ENCODE results near the gene ETNK2.

Gene ETNK2, protein sequence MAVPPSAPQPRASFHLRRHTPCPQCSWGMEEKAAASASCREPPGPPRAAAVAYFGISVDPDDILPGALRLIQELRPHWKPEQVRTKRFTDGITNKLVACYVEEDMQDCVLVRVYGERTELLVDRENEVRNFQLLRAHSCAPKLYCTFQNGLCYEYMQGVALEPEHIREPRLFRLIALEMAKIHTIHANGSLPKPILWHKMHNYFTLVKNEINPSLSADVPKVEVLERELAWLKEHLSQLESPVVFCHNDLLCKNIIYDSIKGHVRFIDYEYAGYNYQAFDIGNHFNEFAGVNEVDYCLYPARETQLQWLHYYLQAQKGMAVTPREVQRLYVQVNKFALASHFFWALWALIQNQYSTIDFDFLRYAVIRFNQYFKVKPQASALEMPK
- 4.9 to 14.0 reads per million in 2 donors for total RNA-seq

GRCh38 chr1:204151552-204152309 lies at the start of gene ETNK2:
Gene ETNK2, minus strand, starts transcription at chr1:204152044. Its CDS starts 192 bp downstream, at chr1:204151852.
- DNase-seq, result peak; percentile 17 to 67 (median 37)

DNA sequence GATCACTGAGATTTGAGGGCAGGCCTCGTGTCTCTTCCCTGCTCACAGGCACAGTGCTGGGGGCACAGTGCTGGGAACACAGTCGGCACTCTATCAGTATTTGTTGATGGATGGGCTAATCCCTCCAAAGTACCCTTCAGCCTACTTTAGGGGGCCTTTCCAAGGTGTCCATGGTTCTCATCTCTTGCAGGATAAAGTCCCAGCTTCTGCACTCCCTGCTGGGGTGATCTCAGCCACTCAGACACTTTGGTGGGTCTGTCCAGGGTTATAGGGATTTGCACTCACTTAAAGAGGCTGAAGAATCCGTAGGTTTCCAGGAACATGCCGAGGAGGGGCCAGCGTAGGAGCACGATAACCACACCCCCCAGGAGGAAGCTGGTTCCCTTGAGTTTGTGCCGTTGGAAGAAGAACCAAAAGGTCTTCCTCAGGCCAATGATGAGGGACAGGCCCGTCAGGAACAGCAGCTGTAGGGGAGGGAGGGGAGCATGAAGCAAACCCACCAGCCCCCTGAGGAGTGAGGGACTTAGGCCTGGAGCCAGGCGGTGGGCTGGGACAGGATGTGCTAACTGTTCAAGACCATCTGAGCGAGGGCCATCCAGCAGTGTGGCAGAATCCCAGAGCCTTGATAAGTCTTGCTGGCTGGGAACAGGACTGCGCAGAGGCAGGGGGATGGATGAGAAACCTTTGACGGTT lies 49.6 kb upstream of the ETNK2 start:
- no peak for DNase-seq

DNA sequence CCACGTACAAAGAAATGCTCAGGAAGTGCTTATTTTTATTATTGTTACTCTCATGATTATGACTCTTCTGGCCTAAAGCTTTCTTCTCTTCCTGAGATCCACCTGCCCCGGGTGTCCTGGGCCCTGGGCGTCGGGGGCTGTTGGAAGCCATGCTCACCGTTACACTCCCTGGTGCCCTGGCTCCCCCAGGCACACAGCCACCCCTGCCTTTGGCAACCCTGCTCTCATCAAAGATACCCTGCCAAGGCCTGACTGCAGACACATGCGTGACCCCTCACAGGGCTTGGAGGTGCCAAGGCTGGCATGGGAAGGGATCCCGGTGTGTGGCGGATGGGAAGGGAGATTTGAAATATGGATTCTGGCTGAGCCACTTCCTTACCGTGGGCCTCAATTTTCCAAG lies 47.7 kb upstream of the ETNK2 start:
- DNase-seq, result no peak

DNA sequence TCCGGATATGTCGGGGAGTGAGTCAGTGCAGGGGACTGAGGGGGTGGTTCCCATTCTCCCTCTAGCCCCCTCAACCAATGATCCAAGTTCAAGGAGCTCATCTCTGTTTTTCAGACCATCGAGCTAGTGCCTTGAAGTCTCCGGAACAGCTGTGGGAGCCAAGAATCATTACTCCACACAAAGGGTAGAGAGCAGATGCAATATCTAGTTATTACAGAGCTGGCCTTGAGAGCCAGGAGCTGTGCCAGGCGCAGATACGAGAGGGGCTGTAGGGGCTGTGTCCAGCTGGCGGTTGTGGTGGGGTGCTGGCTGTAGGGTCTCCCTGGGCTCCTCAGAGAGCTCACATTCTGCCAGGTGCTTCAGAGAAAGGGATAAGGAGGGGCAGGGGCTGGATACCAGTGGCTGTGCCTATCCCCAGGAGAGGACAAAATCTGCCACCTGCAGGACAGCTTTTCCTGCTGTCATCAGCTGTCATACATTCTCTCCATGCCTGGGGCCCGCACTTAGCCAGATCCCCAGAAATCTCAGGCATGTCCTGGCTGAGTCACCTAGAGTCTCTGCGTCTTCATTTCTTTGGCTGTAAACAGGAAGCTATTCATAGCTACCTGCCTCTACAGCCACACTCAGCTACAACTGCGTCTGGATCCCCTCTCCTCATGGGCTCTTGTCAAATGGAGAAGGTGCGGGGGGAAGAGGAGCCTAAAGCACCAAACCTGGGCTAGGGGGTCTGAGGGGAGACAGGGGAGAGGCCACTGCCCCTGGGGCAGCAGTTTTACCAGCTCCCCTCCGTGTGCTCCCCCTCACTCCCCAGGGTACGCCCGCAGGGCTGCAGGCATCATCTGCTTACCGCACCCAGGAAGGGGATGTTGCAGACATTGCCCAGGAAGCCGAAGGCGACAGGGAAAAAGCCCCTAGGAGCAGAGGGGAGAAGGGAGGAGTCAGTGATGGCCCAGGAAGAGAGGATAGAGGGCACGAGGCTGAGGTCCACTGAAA lies 46.8 kb upstream of the ETNK2 start:
- DNase-seq, result no peak

DNA sequence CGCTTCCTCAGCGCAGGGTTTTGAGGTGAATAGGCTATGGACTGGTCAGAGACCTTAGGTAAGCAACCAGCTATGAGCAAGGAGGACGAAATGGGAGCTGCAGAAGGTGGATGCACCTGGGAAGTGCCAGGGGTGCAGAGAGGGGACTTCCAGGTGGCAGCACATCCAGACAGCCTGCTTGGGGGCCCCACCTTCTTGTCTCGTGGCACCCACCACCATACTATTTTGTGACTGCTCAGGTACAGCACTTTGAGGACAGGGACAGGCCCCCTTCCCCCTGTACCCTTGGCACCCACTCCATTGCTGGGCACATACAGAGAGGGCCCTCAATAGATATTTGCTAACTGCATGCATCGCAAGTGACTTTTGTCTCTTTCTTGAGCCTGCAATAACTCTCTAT lies 45.2 kb upstream of the ETNK2 start:
- DNase-seq, result no peak

DNA sequence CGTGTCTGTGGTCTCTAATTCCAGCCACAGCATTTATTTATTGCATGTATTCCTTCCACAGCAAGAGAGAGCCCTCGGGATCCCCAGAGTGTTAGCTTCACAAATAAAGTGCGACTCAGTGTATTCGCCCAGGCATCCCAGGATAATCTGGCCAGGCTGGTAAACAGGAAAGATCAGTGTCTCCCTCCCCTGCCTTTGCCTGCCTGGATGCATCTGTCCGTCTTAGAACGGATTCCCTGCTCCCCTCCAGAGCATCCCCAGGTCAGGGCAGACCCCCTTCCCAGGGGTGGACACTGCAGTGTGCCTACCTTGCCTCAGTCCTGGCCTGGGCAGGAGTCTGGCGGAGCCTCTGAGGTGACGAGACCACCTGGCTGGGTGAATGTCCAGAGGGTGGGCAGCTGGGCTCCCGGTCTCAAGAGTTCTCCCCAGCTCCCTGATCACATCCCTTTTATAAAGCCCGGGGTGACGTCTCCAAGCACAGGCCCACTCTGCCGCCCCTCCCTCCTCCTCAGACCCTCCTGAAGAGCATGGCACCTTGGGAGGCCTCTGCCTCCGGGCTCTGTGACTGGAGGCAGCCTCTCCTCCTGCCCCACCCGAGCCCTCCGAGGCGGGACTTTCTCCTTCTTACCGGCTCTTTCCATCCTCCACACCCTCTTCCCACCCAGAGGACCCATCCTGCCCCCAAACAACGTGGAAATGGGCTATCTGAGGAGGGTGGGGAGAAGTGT lies 44.4 kb upstream of the ETNK2 start, which contains the start of gene KISS1:
TSS of gene KISS1 (minus strand) at position 424 of the 728 bp plus-strand sequence. CDS start 3,615 bp downstream, outside the sequence.
- DNase-seq, result no peak

- DNase-seq, result no peak
Observed at GRCh38 chr1:204194771-204195170, 42.9 kb upstream of the ETNK2 start.

DNA sequence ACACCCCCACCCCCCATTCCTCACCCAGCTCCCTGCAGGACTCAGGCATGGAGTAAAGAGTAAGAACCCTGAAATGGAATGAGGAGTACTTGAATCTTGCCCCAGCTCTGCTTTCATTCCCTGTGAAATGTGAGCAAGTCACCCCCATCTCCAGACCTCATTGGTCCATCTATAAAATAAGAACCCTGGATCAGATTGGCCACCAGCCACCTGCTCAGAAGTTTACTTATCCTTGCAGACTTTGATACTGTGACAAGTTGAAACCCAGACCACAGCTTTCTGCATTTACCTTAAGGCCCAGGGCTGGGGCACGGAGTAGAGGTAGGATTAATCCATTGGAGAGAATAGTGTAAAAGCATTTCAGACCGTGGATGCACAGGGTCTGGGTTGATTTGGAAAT lies 42.2 kb upstream of the ETNK2 start:
- no peak for DNase-seq

- no peak for DNase-seq
Observed at GRCh38 chr1:204192589-204193352, 40.9 kb upstream of the ETNK2 start.

DNA sequence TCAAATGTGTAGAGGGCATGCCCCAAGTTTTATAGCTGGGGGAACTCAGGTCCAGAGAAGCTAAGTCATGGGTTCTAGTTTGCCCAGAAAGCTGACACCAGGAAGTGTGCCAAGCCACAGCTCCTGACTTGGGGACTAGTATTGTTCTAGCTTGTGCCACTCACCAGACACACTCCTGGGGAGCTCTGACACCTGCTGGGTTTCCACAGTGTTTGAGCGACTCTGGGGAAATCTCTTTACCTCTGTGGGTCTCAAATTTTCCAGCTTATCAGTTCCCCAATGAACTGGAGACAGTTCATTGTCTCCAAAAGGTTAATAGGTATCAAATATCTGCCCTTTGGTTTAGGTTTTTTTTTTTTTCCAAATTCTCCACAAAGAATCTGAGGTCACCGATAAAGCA lies 40.2 kb upstream of the ETNK2 start:
- DNase-seq, result no peak

DNA sequence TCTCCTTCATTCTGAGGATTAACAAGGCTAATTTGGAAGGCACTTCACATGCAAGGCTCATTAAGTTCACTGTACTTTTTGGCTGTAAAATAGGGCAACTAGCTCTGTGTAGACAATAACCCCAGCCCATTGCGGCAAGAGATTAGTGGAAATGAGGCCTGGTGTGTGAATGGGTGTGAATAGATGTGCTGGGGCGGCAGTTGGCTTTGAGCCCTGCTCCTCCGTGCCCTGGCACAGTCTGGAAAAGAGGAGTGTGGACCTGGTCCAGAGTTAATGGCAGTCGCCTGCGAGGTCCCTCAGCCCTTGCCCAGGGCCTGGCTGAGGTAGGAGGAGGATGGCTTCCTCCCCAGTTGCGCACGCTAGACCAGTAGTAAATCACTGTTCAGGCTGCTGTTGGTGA lies 39.6 kb upstream of the ETNK2 start:
- no peak for DNase-seq

GRCh38 chr1:204190212-204191211 lies 38.7 kb upstream of the ETNK2 start:
- DNase-seq, result peak in 2 of 5 experiments; percentile 14 to 22

GRCh38 chr1:204188959-204189639 lies 37.3 kb upstream of the ETNK2 start:
- DNase-seq, result no peak

DNA sequence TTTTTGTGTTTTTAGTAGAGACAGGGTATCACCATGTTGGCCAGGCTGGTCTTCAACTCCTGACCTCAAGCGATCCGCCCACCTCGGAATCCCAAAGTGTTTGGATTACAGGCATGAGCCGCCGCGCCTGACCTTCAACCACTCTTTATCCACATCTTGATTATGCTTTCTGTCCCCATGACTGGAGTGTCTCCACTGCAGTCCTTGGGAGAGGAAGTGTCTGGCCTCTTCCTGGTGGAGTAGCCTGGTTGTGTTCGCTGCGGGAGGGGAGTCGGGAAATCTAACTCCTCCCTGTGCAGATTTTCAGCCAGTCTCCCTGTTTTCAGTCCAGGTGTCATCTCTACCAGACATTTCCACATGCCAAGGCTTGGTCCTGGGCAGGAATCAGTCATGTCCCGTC lies 34.8 kb upstream of the ETNK2 start:
- DNase-seq, result no peak

DNA sequence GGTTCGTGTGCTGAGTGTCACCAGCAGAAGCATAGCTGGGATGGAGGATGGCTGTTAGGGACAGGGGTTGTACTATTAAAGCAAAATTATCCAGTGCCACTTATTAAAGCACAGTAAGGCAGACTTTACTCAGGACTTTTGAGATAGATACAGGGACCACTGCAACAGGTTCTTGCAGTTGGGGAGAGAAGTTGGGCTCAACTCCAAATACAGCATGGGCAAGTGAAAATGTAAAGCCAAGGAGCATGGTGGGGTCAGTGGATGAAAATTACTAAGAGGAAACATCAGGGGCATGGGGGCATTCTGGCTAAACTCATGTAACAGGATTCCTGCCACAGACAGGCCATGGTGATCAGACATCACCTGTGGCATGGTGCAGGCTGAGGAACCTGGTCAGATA lies 29.3 kb upstream of the ETNK2 start:
- DNase-seq, result no peak

DNA sequence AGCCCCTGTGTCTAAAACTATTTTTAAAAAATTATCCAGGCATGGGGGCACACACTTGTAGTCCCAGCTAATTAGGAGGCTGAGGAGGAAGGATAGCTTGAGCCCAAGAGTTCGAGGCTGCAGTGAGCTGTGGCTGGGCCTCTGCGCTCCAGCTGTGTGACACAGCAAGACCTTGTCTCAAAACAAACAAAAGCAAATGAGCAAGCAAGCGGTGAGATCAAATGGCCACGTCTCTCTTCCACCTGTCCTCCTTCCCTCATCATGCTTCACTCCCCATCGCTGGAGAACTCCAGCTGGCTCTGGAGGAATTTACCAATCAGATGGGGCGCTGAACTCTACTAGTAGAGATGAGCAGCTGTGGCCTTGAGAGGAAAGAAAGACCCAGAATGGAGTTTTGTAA lies 28.3 kb upstream of the ETNK2 start:
- no peak for DNase-seq

DNA sequence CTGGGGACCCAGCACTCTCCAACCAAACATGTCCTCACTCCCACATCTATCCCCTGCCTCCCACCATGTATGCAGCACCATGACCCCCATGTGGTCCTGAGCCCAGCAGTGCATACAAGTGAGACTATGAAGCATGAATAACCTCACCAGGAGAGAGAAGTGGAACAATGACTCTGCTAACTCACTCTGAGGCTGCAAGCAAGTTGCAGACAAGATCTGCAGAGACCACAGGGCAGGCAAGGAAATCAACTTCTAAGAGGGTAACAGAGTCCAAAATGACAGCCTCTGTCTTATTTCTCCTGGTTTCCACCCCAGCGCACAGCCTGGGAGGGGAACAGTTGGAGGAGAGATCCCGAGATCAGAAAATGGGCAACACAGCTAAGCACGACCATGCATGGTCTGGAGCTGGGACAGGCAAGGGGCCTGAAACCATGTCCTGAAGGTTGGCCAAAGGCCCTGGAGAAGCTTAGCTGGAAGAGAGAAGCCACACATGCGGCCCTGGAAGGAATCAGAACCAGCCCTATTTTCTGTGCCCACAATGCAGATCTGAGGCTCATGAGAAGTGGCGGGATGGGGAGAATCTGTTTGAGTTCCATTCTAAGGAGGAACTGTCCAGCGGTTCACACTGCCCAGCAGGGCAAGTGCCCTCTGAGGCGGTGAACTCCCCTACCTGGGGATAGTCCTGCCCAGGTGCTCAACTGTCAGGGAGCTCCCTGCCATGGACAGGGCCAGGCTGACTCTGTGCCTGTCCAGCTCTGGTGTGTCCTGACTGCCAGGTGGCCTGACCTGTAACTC lies 26.8 kb upstream of the ETNK2 start:
- DNase-seq, result no peak

GRCh38 chr1:204177133-204177532 lies 25.3 kb upstream of the ETNK2 start:
- no peak for DNase-seq

Data from T-helper 2 cell (primary cell).